ENCODE data around the gene CR1.
"Not testable (repeated sequence)": the region's sequence is repeated elsewhere in the genome, so short reads cannot be mapped to it uniquely, and the experiment has no call there.

Gene CR1

DNA sequence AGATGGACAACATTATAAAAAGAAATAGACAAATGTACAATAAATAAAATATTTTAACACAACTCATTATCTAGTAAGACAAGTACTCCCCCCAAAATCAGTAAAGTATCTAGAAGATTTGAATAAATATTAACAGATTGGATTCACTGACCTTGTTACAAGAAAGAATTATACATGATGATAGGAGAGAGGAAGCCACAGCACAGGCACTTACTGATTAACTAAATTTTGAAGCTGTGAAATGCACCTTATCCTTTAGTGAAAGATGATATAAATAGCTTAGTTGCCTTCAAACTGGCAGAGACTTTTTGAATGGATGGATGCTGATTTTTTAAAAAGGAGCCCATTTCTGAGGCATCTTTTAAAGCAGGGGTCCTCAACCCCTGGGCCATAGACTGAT, 8.5 kb downstream of the CR1 start:
- no peak for DNase-seq

GRCh38 chr1:207510444-207510843, 14.5 kb downstream of the CR1 start:
- no peak for DNase-seq

GRCh38 chr1:207514890-207515289, 18.9 kb downstream of the CR1 start:
- DNase-seq, result no peak

DNA sequence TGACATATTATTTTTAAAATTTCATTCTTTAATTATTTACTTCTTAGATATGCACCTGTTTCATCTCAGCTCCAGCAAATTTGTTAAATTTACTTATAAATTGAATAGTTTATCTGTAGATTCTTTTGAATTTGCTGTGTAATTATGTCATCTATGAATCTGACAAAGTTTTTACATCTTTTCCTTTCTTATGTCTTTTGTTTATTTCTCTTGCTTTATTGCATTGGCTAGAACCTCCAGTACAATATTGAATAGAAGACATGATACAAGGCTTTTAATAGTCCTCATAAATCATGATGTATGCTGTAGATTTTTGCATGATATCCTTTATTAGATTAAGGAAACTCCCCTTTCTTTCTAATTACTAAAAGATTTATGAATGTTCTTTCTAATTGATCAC, 20.8 kb downstream of the CR1 start:
- no peak for DNase-seq

- DNase-seq, result no peak
Measured at GRCh38 chr1:207518608-207519236, 22.8 kb downstream of the CR1 start.

GRCh38 chr1:207519505-207520399, 23.8 kb downstream of the CR1 start:
- no peak for DNase-seq

GRCh38 chr1:207520400-207521345, 24.7 kb downstream of the CR1 start:
- DNase-seq, result not testable (repeated sequence)

DNA sequence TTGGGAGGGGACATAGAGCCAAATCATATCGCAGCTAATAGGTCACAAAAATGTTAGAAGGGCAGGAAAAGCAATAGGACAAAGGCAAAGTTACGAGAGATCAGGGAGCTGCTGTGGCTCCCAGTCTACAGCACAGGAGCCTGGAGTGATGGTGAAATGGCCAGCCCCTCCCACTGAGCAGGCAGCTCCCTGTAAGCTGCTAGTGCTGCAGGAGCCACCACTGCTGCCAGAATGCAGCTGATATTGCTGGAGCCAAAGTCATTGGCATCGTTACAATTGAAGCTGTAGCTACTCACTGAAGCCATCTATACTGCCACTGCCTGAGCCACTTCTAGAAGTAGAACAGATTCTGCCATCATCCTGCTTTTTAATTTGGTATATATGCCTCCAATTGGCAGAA, 29.3 kb downstream of the CR1 start:
- DNase-seq, result not testable (repeated sequence)

GRCh38 chr1:207528401-207528800, 32.4 kb downstream of the CR1 start:
- not testable (repeated sequence) for DNase-seq

GRCh38 chr1:207536263-207536662, 40.3 kb downstream of the CR1 start:
- DNase-seq, result not testable (repeated sequence)

DNA sequence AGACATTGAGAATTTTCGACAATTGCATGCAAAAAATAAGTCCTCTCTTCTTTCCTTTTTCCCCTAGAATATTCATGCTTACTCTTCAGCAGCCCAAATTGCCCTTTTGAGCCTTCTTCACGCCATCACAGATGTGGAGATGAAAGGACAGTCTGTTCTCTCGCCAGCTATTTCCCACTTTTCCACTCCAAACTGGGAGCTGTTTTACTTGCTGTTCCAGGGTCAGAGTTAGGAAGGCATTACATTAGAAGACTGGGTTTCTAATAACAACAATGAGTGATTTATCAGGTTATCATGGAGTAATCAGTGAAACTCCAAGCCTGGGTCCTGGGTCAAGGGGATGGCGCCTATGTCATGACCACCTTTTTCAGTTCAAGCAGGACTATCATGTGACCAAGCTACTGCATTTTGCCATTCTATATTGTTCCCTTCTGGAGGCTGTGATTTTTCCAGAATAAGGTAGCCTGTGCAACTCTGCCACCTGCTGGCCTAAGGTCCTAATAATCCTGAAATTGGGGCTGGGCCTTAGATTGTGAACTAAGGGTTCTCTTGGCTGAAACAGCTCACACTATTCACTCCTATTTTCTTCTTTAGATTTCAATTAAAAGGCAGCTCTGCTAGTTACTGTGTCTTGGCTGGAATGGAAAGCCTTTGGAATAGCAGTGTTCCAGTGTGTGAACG, 50.9 kb downstream of the CR1 start:
- not testable (repeated sequence) for DNase-seq

DNA sequence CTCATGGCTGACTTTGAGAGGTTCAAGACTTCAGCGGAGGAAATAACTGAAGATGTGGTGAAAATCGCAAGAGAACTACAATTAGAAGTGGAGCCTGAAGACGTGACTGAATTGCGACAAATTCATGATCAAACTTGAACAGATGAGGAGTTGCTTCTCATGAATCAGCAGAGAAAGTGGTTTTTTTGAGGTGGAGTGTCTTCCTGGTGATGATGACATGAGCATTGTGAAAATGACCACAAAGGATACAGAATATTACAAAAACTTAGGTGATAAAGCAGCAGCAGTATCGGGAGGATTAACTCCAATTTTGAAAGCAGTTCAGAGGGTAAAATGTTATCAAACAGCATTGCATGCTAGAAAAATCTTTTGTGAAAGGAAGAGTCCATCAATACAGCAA, 58.9 kb downstream of the CR1 start:
- DNase-seq, result not testable (repeated sequence)

DNA sequence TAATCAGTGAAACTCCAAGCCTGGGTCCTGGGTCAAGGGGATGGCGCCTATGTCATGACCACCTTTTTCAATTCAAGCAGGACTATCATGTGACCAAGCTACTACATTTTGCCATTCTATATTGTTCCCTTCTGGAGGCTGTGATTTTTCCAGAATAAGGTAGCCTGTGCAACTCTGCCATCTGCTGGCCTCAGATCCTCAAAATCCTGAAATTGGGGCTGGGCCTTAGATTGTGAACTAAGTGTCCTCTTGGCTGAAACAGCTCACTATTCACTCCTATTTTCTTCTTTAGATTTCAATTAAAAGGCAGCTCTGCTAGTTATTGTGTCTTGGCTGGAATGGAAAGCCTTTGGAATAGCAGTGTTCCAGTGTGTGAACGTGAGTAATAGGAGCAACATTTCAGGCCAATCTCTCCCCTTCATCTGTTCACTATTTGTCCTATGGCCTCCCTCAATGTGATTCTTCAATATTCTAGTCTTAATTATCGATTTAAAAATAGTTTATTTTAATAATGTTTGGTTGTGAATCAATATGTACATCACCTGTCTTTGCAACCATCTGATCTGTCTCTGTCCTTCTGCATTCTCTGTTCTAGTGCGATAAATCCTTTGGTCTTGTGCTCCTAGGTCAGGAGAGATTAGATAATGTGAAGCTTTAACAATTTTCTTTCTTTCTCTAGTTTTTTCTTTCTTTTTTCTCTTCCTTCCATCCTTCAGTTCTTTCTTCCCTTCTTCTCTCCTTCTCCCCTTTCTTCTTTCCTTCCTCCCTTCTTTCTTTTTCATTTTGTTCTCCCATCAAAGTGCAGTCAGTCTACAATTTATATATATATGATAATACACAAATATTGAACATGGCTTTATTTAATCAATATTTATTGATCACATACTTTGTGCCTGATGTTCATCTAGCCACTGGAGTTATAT, 69.8 kb downstream of the CR1 start:
- no peak for DNase-seq

GRCh38 chr1:207571926-207572325, 76.0 kb downstream of the CR1 start:
- DNase-seq, result not testable (repeated sequence)

GRCh38 chr1:207573074-207573473, 77.1 kb downstream of the CR1 start:
- DNase-seq, result not testable (repeated sequence)

- DNase-seq, result not testable (repeated sequence)
Measured at GRCh38 chr1:207575381-207575780, 79.4 kb downstream of the CR1 start.

- DNase-seq, result no peak
Measured at GRCh38 chr1:207578796-207579435, 83.0 kb downstream of the CR1 start.

GRCh38 chr1:207579436-207579799, 83.5 kb downstream of the CR1 start:
- DNase-seq, result peak in 2 of 5 experiments; percentile 1 to 56

- DNase-seq, result no peak
Measured at GRCh38 chr1:207581496-207582153, 85.7 kb downstream of the CR1 start.

GRCh38 chr1:207589506-207589905, 93.5 kb downstream of the CR1 start:
- not testable (repeated sequence) for DNase-seq
